Measurements from ENCODE around the gene IL17C.

The IL17C gene

GRCh38 chr16:88639231-88640038 is 1.1 kb downstream of the IL17C start:
- H3K4me3 ChIP-seq (ENCODE audit: low read length): no peak overlapping the region
- DNase-seq (ENCODE audit: low read depth, low spot score): no peak

DNA sequence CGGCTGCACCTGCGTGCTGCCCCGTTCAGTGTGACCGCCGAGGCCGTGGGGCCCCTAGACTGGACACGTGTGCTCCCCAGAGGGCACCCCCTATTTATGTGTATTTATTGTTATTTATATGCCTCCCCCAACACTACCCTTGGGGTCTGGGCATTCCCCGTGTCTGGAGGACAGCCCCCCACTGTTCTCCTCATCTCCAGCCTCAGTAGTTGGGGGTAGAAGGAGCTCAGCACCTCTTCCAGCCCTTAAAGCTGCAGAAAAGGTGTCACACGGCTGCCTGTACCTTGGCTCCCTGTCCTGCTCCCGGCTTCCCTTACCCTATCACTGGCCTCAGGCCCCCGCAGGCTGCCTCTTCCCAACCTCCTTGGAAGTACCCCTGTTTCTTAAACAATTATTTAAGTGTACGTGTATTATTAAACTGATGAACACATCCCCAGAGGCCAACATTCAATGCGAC is 1.7 kb downstream of the IL17C start:
- DNase-seq (ENCODE audit: low read depth, low spot score): no peak
- H3K4me3 ChIP-seq (ENCODE audit: low read length): no peak overlapping the region

DNA sequence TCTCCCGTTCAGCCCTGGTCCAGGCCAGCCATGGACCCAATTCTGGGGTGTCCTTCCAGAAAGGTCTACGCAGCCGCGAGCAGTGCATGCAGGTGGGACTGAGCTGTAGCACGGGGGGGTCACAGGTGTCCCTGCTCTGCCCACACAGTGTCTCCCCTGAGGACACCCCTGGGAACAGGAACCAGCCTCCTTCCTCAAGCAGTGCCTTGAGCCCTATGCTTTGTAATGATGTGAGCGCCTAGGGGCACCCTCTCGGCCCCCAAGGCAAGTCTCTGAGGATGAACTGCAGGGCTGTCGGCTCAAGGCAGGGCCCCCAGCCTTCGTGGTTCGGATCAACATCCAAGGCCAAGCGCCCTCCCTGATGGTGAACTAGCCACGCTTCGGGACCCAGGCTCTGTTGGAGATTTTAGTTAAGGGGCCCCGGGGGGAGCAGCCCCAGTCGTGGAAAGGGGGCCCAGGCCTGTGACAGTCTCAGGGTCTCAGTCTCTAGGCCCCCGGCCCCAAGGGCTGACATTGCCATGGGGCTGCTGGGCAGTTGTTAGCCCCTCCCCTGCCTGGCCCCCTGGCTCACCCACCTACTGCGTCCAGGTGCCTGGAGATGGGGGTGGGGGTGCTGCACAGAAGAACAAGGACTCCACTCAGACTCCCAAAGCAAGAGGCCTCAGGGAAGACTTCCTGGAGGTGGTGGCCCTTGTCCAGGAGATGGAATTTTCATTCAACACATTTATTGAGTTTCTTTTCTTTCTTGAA is 2.3 kb downstream of the IL17C start:
- H3K4me3 ChIP-seq (ENCODE audit: low read length): no peak overlapping the region
- no peak for DNase-seq (ENCODE audit: low read depth, low spot score)

DNA sequence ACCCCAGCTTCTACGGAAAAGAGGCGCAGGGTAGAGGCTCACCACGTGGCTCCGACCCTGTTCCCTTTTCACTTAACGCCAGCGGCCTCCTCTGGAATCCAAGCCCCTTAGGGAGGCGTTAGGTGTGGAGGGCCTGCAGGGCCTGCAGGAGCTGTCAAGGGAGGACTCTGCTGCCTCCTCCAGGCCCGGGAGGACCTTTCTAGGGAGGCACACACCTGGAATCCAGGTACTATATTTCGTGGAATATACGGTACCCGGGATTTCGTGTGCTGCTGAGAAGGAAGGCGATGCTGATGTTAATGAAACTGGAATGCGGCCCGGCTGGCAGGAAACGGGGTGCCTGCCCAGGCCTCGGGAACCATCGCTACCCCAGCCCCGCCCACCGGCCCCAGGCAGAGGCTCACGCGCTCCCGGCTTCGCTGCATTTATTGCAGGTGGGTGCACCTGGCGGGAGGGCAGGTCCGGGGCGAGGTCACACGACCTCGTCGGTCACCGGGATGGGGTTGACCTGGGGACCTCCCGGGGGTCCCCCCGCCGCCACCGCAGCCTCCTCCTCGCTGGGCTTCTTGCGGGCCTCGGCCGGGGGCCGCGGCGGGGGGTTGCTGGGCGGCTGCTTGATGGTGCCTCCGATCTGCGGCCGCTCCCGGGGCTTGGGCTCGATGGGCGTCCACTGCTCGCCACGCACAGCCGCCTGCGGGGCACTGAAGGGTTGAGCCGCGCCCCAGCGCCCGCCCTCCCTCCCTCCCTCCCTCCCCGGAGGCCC is 4.7 kb downstream of the IL17C start:
- no peak overlapping the region for H3K4me3 ChIP-seq (ENCODE audit: low read length)
- no peak for DNase-seq (ENCODE audit: low read depth, low spot score)

DNA sequence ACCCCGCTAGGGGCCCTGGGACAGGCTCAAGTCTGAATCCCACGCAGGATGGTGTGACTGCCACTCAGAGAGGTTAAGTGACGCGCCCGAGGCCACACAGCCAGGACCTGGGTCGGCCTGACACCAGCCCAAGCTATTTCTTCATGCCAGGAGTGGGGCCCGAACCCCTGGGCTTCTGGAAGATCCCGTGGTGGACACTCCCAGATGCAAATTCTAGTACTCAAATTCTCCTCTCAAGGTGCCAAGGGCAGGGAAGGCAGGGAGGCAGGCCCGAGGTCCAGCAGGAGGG is 5.2 kb downstream of the IL17C start:
- H3K4me3 ChIP-seq (ENCODE audit: low read length): no peak overlapping the region
- DNase-seq (ENCODE audit: low read depth, low spot score): no peak

GRCh38 chr16:88645455-88645854 is 7.1 kb downstream of the IL17C start:
- H3K4me3 ChIP-seq (ENCODE audit: low read length): no peak overlapping the region
- no peak for DNase-seq (ENCODE audit: low read depth, low spot score)

DNA sequence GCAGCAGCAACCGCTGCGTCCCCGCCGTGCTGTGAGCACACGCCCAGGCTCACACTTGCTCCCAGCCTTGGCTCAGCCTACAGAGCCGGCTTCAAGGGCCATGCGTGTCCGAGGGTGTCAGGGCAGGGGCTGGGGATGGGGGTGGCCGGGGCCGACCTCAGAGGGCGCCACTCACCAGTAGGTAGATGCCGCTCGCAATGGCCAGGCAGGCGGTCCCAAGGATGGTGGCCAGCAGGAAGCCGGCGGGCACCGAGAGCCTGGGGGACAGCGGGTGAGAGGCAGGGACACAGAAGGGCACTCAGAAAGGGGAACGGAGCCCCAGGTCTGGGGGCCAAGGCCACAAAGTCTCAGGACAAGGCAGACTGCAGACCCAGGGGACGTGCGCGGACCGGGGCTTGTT is 7.6 kb downstream of the IL17C start:
- H3K4me3 ChIP-seq (ENCODE audit: low read length): no peak overlapping the region
- no peak for DNase-seq (ENCODE audit: low read depth, low spot score)

DNA sequence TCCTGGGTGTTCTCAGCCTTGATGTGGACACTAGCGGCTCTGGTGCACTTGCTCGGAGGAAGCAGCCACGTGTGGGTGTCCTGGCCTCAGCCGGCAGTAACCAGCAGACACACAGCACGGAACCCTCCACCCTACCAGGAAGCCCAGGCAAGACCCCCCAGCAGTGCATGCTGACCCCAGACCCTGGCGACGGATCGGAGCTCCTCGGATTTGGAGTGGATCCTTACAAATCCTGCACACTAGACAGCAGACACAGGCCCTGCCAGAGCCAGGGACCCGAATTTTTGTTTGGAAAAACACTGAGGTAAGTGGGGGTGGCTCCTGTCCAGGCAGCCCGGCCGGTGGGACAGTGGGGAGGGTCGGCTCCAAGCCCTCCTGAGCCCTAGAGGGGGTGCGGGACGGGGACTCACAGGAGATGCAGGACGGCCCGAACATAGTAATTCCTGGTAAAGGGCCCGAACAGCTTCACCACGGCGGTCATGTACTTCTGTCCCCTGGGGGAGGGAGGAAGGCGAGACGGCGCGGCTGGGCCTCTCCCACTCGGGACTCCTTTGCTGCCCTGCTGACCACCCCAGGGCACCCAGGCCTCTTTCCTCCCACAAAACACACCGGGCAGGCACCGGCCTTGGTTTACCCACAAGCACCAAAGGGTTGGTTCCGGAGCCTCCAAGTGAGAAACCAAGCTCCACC is 8.1 kb downstream of the IL17C start:
- no peak for DNase-seq (ENCODE audit: low read depth, low spot score)

GRCh38 chr16:88647178-88648070 is 9.1 kb downstream of the IL17C start:
- H3K4me3 ChIP-seq (ENCODE audit: low read length): no peak overlapping the region
- no peak for DNase-seq (ENCODE audit: low read depth, low spot score)

More for the DNA sequence above, 8.1 kb downstream of the IL17C start:
- H3K4me3 ChIP-seq (ENCODE audit: low read length): no peak overlapping the region

DNA sequence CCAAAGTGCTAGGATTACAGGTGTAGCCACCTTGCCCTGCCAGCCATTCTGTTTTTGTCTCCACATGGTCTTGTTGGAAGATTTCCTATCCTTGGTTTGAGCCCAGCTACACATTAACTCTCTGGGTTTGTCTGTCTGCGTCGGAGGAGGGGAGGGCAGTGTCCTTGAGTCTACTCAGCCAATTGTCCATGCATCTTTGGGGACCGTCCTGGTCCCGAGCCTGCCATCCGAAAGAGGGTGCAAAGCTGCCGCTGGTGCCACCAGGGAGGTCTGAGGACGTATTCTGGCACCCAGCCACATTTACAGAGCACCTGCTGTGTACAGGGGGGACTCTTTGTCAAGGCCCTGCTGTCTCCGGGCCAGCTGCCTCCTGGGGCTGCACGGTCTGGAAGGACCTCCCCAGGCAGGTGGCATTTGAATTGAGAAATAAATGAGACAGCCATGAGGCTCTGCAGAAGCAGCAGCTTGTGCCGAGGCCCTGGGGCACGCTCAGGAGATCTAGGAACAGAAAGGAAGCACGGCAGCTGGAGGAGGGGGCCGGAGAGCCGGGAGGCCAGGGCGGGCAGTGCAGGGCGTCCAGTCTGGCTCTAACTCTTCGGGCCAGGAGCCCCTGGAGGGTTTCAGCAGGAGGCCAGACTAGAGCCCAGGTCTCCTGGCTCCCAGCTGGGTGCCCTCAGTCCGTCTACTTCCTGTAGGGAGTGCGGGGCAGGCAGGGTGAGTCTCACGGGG is 11.0 kb downstream of the IL17C start:
- no peak for DNase-seq (ENCODE audit: low read depth, low spot score)

GRCh38 chr16:88649924-88650748 is 11.8 kb downstream of the IL17C start:
- DNase-seq (ENCODE audit: low read depth, low spot score): no peak

More for the DNA sequence above, 11.0 kb downstream of the IL17C start:
- peak overlapping the region; percentile 79; the same call in 1 of the 2 replicates for H3K4me3 ChIP-seq (ENCODE audit: low read length)

GRCh38 chr16:88650749-88651275 is 12.4 kb downstream of the IL17C start, which contains the start of gene CYBA:
Gene CYBA, minus strand, starts transcription at chr16:88651053. Its CDS starts 40 bp downstream, at chr16:88651013.
- peak; percentile 45 for DNase-seq (ENCODE audit: low read depth, low spot score)
- H3K4me3 ChIP-seq (ENCODE audit: low read length): peak within 1 kb of the TSS; percentile 79

More at GRCh38 chr16:88649924-88650748, 11.8 kb downstream of the IL17C start:
- peak overlapping the region; percentile 79 for H3K4me3 ChIP-seq (ENCODE audit: low read length)

DNA sequence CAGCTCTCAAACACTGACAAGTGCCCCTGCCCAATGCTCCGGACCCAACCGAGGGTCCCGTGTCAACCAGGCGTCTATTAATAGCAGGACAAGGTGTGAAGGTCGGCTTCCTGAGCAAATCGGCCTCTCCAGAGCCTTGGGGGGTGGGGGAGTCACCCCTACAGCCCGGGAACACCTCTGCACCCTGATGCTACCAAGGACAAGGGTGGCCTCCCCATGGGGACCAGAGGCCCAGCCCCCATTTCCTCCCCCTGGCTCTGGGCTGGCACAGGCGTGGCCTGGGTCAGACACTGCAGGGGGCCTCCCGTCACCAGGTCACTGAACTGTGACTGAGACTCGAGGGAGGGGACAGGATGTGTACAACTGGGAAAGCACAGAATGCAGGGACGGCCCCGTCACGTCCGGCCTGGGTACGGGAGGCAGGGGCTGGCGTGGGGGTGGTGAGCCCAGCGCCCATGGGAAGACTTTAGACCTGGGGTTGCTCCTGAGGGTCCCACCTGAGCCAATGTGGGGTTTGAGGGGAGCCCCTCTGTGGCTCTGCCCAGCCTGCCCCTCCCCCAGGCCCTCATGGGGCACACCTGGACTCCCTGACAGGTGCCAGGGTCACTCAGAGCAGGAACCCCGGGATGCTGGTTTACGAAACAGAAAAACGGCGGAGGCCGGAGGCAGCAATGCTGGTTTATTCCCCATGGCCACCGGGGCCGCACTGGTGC is 13.1 kb downstream of the IL17C start:
- peak overlapping the region; percentile 79 for H3K4me3 ChIP-seq (ENCODE audit: low read length)
- DNase-seq (ENCODE audit: low read depth, low spot score): no peak

DNA sequence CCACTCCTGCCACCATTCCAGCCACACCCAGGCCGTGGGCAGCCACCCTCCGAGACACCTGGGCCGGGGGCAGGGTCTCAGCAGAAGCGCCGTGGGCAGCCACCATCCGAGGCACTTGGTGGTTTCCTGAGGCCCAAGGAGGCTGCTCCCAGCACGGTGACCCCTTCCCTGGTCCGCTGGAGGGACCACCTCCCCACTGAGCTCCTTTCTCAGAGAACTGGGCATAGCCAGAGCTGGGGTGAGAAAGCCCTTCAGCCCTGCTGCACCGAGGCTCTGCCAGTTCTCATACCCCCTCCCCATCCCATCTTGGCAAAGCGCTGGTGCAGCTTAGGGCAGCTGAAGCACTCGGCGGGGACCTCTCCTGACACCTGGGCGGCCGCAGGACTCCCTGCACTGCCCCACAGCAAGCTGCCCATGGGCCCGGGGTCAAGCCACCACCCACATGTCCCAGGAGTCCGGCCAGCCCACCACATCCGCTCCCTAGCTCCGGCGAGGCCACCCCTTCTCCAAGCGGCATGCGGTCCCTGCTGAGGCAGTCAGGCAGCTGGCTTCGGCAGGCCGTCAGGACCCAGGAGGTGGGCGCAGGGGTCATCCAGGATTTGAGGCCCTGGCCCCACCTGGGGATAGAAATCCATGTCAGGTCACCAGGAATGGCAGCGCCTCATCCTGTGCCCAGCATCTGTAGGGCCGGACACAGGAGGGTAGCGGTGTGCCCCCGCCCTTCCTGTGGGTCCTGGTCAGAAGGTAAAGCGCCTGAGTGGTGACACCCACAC is 13.8 kb downstream of the IL17C start:
- DNase-seq (ENCODE audit: low read depth, low spot score): no peak
- no peak overlapping the region for H3K4me3 ChIP-seq (ENCODE audit: low read length)

- DNase-seq (ENCODE audit: low read depth, low spot score): no peak
- no peak overlapping the region for H3K4me3 ChIP-seq (ENCODE audit: low read length)
Measured at GRCh38 chr16:88652762-88653063, 14.3 kb downstream of the IL17C start.
